ENCODE measurements around the gene SF3B1. TPM values are rescaled to one million over a fixed set of nuclear protein-coding genes. Genes with fewer than 3 reads are reported as not detected.

SF3B1 gene
- total RNA-seq, 1 donor from 2014 or later, result 352 TPM

DNA sequence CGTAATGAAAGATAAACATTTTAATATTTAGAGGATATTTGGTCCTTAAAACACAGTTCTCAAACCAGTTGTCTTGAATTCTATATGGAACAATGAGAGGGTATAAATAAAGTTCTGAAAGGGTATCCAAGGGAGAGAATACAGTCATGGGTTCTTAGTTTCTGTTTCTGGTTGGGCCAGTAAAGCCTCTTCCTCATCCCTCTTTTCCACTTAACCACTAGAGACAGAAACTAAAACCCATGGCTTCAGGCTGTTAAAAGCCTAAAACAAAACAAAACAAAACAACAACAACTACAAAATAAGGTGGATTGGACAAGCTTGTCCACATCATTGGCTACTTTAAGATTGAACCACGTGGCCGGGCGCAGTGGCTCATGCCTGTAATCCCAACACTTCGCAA is 37.3 kb upstream of the SF3B1 start:
- Histone ChIP-seq H3K4me1 (no peaks in the 10 kb centered on the region), H3K4me3 (no peak overlapping the region), H3K27me3 (no peaks in the 10 kb centered on the region), H3K27ac (no peak overlapping the region), H3K9me3 (no peaks in the 10 kb centered on the region), H3K36me3 (peaks cover 0 to 66% of the 10 kb centered on the region in 2 donors)
- TF ChIP-seq POLR2AphosphoS5 (IDR thresholded peaks at IDR 0.05; ENCODE audit: insufficient read depth in 1 of 2, low read depth in 1 of 2), result no peak
- intact Hi-C loops (cut with DNase I), result no loop called here
- DNase-seq (ENCODE audit: extremely low spot score in 2 of 2), result no peak

DNA sequence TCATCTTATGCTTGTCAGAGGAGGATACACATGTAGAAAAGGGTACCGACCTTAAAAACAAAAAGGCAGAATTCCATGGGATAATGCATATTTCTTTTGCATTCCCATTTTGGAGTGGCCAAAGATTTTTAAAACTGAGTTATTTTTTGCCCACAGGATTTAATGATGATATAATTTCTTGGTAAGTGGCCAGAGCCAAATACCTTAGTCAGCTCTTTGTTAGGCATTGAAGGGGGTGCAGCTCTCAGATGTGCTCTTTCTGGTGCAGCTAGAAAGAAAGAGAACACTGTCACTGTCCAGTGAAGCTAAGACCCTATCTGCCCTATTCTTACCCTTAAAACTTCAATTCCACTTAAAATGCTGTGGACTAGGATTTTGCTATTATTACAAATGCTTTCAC is 29.3 kb upstream of the SF3B1 start:
- Histone ChIP-seq H3K9me3 (no peaks in the 10 kb centered on the region), H3K36me3 (peaks cover 0 to 53% of the 10 kb centered on the region in 2 donors), H3K27me3 (no peaks in the 10 kb centered on the region), H3K4me3 (no peak overlapping the region), H3K27ac (no peak overlapping the region), H3K4me1 (peaks cover 4% of the 10 kb centered on the region)
- no peak for DNase-seq (ENCODE audit: extremely low spot score in 2 of 2)
- TF ChIP-seq, protein P1, sequence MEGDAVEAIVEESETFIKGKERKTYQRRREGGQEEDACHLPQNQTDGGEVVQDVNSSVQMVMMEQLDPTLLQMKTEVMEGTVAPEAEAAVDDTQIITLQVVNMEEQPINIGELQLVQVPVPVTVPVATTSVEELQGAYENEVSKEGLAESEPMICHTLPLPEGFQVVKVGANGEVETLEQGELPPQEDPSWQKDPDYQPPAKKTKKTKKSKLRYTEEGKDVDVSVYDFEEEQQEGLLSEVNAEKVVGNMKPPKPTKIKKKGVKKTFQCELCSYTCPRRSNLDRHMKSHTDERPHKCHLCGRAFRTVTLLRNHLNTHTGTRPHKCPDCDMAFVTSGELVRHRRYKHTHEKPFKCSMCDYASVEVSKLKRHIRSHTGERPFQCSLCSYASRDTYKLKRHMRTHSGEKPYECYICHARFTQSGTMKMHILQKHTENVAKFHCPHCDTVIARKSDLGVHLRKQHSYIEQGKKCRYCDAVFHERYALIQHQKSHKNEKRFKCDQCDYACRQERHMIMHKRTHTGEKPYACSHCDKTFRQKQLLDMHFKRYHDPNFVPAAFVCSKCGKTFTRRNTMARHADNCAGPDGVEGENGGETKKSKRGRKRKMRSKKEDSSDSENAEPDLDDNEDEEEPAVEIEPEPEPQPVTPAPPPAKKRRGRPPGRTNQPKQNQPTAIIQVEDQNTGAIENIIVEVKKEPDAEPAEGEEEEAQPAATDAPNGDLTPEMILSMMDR (IDR thresholded peaks at IDR 0.05), result no peak
- TF ChIP-seq POLR2AphosphoS5 (IDR thresholded peaks at IDR 0.05; ENCODE audit: insufficient read depth in 1 of 2, low read depth in 1 of 2), result no peak
- intact Hi-C loops (cut with DNase I), result no loop called here

DNA sequence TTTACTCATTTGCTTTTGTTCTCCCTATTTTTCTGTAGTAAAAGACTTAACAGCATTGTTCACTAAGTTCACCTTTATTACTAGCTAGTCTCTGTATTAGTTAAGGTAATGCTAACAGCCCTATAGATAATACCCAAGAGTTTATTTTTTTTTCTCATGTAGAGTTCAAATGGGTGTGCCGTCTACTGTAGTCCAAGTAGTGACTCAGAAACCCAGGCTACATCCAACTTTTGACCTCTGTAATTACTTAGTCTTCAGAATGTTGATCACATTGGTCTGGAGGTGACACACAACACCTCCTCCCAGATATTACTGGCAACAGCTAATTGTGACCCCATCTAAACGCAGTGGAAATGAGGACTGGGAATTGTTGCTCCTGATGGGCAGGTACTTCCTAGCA is 26.2 kb upstream of the SF3B1 start:
- DNase-seq (ENCODE audit: extremely low spot score in 2 of 2), result no peak
- Histone ChIP-seq H3K27me3 (no peaks in the 10 kb centered on the region), H3K9me3 (no peaks in the 10 kb centered on the region), H3K36me3 (peaks cover 0 to 40% of the 10 kb centered on the region in 2 donors), H3K27ac (no peak overlapping the region), H3K4me3 (no peak overlapping the region), H3K4me1 (peaks cover 17% of the 10 kb centered on the region)
- TF ChIP-seq, protein P1 (IDR thresholded peaks at IDR 0.05), result no peak
- TF ChIP-seq POLR2AphosphoS5 (IDR thresholded peaks at IDR 0.05; ENCODE audit: insufficient read depth in 1 of 2, low read depth in 1 of 2) (no peak), POLR2A (IDR thresholded peaks at IDR 0.05) (no peak)
- intact Hi-C loops (cut with DNase I), result no loop called here

DNA sequence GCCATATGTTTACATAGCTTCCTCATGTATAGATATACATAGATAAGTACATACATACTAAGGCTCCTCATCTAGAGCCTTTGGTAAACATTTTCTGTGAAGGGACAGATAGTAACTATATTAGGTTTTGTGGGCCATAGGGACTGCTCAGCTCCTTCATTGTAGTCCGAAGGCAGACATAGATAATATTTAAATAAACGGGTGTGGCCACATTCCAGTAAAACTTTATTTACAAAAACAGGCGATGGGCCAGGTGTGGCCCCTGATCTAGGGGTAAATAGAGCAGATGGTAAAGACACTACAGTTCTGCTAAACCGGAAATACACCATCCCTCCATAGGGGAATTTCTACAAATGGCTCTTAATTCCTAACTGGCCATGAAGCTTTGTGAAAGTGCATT is 25.8 kb upstream of the SF3B1 start:
- Histone ChIP-seq H3K27me3 (no peaks in the 10 kb centered on the region), H3K4me1 (peaks cover 19% of the 10 kb centered on the region), H3K27ac (no peak overlapping the region), H3K36me3 (peaks cover 0 to 36% of the 10 kb centered on the region in 2 donors), H3K4me3 (no peak overlapping the region), H3K9me3 (no peaks in the 10 kb centered on the region)
- intact Hi-C loops (cut with DNase I), result no loop called here
- DNase-seq (ENCODE audit: extremely low spot score in 2 of 2), result no peak
- no peak for TF ChIP-seq POLR2AphosphoS5 (IDR thresholded peaks at IDR 0.05; ENCODE audit: insufficient read depth in 1 of 2, low read depth in 1 of 2)
- TF ChIP-seq, protein P1 (IDR thresholded peaks at IDR 0.05), result no peak
- no peak for TF ChIP-seq POLR2A (IDR thresholded peaks at IDR 0.05)

DNA sequence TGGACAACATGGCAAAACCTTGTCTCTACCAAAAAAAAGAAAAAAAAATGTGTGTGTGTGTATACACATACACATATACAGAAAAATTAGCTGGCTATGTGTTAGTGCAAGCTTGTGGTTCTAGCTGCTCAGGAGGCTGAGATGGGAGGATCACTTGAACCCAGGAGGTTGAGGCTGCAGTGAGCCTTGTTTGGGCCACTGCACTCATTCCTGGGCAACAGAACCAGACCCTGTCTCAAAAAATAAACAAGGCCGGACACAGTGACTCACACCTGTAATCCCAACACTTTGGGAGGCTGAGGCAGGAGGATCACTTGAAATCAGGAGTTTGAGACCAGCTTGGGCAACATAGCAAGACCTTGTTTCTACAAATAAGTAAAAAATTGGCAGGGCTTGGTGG is 20.6 kb upstream of the SF3B1 start:
- intact Hi-C loops (cut with DNase I), result no loop called here
- Histone ChIP-seq H3K36me3 (peaks cover 0 to 4% of the 10 kb centered on the region in 2 donors), H3K4me1 (peaks cover 36% of the 10 kb centered on the region), H3K9me3 (no peaks in the 10 kb centered on the region), H3K4me3 (no peak overlapping the region), H3K27ac (no peak overlapping the region), H3K27me3 (no peaks in the 10 kb centered on the region)
- no peak for DNase-seq (ENCODE audit: extremely low spot score in 2 of 2)
- TF ChIP-seq POLR2A (IDR thresholded peaks at IDR 0.05) (no peak), POLR2AphosphoS5 (IDR thresholded peaks at IDR 0.05; ENCODE audit: insufficient read depth in 1 of 2, low read depth in 1 of 2) (no peak)
- TF ChIP-seq, protein P1 (IDR thresholded peaks at IDR 0.05), result no peak

Data from vagina (tissue), 2 donors.